Measurements from ENCODE around the gene WASF2. TPM values are rescaled to one million over a fixed set of nuclear protein-coding genes. Genes with fewer than 3 reads are reported as not detected.

The WASF2 gene
- total and polyA plus RNA-seq, 11 donors = 14.2 to 103 (median 47.9) TPM

- WGBS, 4 donors = 69 to 90% (median 77%) methylated on average over 3 to 5 of the region's 5 CpGs
Measured at GRCh38 chr1:27529704-27530018, 39.7 kb upstream of the WASF2 start.

GRCh38 chr1:27528818-27529703 is 39.1 kb upstream of the WASF2 start:
- Histone ChIP-seq H3K4me1 (peaks cover 17 to 58% (median 52%) of the 10 kb centered on the region in 12 donors), H3K4me3 (peak overlapping the region in 10 of 12 donors; percentile 40 to 65 (median 56)), H3K27ac (peak overlapping the region; percentile 79 to 97 (median 90)), H3K36me3 (peaks cover 0 to 20% (median 11%) of the 10 kb centered on the region in 9 donors), H3K9me3 (no peaks in the 10 kb centered on the region), H3K27me3 (no peaks in the 10 kb centered on the region)
- DNase-seq (peak; percentile 81 to 92 (median 85)), ATAC-seq (peak; percentile 15 to 49 (median 34))
- intact Hi-C loops (cut with DNase I) = loop anchor here in 3 of 10 donors (5.0 to 10.0 kb wide), 4 partner anchors 37 to 124 kb away; partner anchors contain the start of genes AHDC1 (in 2 of the 3) and WASF2 (in 1 of the 3)
- 16 to 24% (median 22%) methylated on average over 13 to 17 of the region's 17 CpGs for WGBS, 4 donors
- no peak for TF ChIP-seq CTCF (IDR thresholded peaks at IDR 0.05)
- TF ChIP-seq POLR2A (IDR thresholded peaks at IDR 0.05) = no peak

More at GRCh38 chr1:27529704-27530018, 39.7 kb upstream of the WASF2 start:
- Histone ChIP-seq H3K9me3 (no peaks in the 10 kb centered on the region), H3K4me1 (peaks cover 17 to 54% (median 47%) of the 10 kb centered on the region in 12 donors), H3K27me3 (no peaks in the 10 kb centered on the region), H3K27ac (peak overlapping the region; percentile 79 to 97 (median 90)), H3K4me3 (no peak overlapping the region), H3K36me3 (peaks cover 0 to 26% (median 17%) of the 10 kb centered on the region in 9 donors)
- no peak for TF ChIP-seq POLR2A (IDR thresholded peaks at IDR 0.05)
- TF ChIP-seq CTCF (IDR thresholded peaks at IDR 0.05) = no peak
- ATAC-seq = no peak
- DNase-seq = no peak
- intact Hi-C loops (cut with DNase I) = loop anchor here in 3 of 10 donors (5.0 to 10.0 kb wide), 4 partner anchors 37 to 125 kb away; partner anchors contain the start of genes AHDC1 (in 2 of the 3) and WASF2 (in 1 of the 3)

GRCh38 chr1:27527890-27528817 is 38.2 kb upstream of the WASF2 start:
- TF ChIP-seq POLR2A (IDR thresholded peaks at IDR 0.05) = no peak
- peak in 2 of 12 donors; percentile 12 to 13 for TF ChIP-seq CTCF (IDR thresholded peaks at IDR 0.05)
- H3K4me3 ChIP-seq = peak overlapping the region in 11 of 12 donors; percentile 30 to 65 (median 55)
- H3K4me1 ChIP-seq = peaks cover 22 to 67% (median 61%) of the 10 kb centered on the region in 12 donors
- intact Hi-C loops (cut with DNase I) = loop anchor here in 4 of 10 donors (2.0 to 10.0 kb wide), 5 partner anchors 36 to 123 kb away; partner anchors contain the start of genes AHDC1 (in 2 of the 4) and WASF2 (in 1 of the 4)
- DNase-seq = peak in 2 of 5 donors; percentile 58 to 74
- ATAC-seq = peak in 3 of 4 donors; percentile 10 to 54 (median 50)
- 1 to 5% (median 4%) methylated on average over 17 to 71 of the region's 71 CpGs for WGBS, 4 donors
- H3K9me3 ChIP-seq = no peaks in the 10 kb centered on the region
- H3K36me3 ChIP-seq = peaks cover 0 to 11% (median 3%) of the 10 kb centered on the region in 9 donors
- no peaks in the 10 kb centered on the region for H3K27me3 ChIP-seq
- peak overlapping the region; percentile 79 to 97 (median 90) for H3K27ac ChIP-seq
